ENCODE measurements around the gene DCAF16.
A peak's percentile ranks its signal among the peaks of the same experiment; 100 is the strongest.

Gene DCAF16

DNA sequence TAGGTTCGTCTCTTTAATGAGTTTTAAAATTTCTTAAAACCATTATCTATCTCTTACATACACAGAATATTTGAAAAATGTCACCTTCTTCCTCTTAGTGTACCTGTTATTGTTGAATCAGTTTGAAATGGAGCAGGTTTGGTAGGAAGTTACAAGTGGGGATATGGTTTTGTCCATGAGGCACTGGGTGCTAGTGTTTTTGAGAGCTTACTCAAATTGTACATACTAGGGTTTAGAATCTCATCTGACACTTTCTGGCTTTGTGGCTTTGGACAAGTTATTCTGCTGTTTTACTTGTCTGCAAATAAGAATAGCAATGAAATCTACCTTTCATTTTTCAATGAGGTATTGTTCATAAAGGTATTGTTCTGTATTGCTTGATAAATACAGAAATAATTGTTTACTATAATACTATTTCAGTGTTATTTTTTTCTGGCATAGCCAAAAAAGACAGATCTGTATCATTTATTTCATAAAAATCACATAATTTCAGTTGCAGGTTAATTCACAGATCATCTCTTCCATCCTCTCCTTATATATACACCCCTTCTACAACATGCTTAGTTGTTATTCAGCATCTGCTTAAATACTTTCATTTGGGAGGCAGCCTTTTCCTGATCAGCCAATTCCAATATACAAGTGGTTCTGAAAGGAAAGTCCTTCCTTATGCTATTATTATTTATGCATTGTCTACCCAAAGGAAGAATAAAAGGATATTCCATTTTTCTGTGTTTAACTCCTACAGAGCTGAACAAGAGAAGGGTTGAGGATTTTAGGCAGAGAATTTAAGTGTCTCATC lies 13.5 kb upstream of the DCAF16 start:
- POLR2A ChIA-PET (ENCODE audit: low non-redundant PET), result no interaction called here
- TF ChIP-seq, protein P1, sequence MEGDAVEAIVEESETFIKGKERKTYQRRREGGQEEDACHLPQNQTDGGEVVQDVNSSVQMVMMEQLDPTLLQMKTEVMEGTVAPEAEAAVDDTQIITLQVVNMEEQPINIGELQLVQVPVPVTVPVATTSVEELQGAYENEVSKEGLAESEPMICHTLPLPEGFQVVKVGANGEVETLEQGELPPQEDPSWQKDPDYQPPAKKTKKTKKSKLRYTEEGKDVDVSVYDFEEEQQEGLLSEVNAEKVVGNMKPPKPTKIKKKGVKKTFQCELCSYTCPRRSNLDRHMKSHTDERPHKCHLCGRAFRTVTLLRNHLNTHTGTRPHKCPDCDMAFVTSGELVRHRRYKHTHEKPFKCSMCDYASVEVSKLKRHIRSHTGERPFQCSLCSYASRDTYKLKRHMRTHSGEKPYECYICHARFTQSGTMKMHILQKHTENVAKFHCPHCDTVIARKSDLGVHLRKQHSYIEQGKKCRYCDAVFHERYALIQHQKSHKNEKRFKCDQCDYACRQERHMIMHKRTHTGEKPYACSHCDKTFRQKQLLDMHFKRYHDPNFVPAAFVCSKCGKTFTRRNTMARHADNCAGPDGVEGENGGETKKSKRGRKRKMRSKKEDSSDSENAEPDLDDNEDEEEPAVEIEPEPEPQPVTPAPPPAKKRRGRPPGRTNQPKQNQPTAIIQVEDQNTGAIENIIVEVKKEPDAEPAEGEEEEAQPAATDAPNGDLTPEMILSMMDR (conservative IDR thresholded peaks at IDR 0.05; ENCODE audit: low read depth), result no peak
- no peak for DNase-seq (ENCODE audit: low spot score)
- CTCF ChIA-PET, result no interaction called here
- no peak overlapping the region for H3K27ac ChIP-seq

DNA sequence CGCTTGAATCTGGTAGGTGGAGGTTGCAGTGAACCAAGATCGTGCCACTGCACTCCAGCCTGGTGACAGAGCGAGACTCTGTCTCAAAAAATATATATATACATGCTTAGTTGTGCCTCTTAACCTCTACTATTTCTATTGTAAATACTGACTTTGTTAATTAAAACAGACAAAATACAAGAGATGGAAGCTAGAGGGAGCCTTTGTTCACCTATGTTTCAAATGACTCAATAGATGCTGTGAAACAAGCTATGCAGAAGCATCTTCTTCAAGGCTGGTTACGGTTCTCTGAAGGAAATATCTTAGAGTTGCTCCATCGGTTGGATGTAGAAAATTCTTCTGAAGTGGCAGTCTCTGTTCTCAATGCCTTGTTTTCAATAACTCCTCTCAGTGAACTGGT lies 6.5 kb upstream of the DCAF16 start:
- DNase-seq (ENCODE audit: low spot score), result peak; percentile 4
- CTCF ChIA-PET, result interaction anchor here (0.6 to 1.0 kb wide), 5 partner anchors 54 to 550 kb away, joined by 3 to 5 read pairs (median 3); no protein-coding TSS in a partner anchor
- POLR2A ChIA-PET (ENCODE audit: low non-redundant PET), result interaction anchor here (0.7 kb wide), 1 partner anchor 15 kb away, joined by 3 read pairs; no protein-coding TSS in a partner anchor

DNA sequence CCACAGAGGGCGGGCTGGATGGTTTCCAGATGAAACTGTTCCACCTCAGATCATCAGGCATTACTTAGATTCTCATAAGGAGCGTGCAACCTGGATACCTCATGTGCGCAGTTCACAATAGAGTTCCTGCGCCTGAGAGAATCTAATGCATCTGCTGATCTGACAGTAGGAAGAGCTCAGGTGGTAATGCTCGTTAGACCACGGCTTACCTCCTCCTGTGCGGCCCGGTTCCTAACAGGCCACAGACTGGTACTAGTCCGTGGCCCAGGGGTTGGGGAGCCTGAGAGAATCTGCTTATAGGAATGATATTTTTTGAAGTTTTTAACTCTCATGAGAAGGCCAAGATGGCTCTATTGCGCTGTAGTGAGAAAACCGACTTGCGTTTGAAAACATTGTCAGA lies 5.6 kb upstream of the DCAF16 start:
- TF ChIP-seq, protein P1 (conservative IDR thresholded peaks at IDR 0.05; ENCODE audit: low read depth), result no peak
- no peak for DNase-seq (ENCODE audit: low spot score)
- CTCF ChIA-PET, result no interaction called here
- POLR2A ChIA-PET (ENCODE audit: low non-redundant PET), result no interaction called here
- H3K27ac ChIP-seq, result no peak overlapping the region

More for the DNA sequence above, 6.5 kb upstream of the DCAF16 start:
- H3K27ac ChIP-seq, result no peak overlapping the region
- TF ChIP-seq, protein P1 (conservative IDR thresholded peaks at IDR 0.05; ENCODE audit: low read depth), result peak; percentile 54

DNA sequence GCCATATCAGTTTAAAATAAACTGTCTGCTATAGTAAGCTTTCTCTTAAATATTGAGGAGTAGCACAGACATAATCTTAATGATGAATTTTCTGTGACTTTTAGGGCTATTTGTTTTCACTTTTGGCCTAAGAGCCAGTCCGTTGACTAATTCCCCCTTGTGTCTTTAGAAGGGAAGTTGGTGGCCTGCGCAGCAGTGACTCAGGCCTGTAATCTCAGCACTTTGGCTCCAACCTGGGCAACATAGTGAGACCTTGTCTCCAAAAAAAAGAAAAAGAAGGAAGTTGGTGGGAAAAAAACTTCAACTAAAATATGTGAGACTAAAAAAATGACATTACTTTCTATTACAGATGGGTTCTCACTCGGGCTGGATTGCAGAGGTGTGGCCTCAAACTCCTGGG lies 3.6 kb upstream of the DCAF16 start:
- no peak overlapping the region for H3K27ac ChIP-seq
- CTCF ChIA-PET, result no interaction called here
- TF ChIP-seq, protein P1 (conservative IDR thresholded peaks at IDR 0.05; ENCODE audit: low read depth), result no peak
- DNase-seq (ENCODE audit: low spot score), result no peak
- POLR2A ChIA-PET (ENCODE audit: low non-redundant PET), result no interaction called here

DNA sequence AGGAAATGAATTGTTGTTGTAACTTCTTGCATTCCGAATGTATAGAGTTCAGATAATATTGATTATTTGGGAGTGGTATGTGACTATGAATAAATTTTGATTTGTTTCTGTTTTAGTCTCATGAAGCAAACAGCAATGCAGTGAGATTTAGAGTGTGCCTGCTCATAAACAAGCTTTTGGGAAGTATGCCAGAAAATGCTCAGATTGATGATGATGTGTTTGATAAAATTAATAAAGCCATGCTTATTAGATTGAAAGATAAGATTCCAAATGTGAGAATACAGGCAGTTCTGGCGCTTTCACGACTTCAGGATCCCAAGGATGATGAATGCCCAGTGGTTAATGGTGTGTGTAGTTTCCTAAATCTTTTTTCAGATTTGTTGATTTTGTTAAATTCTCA lies 2.2 kb upstream of the DCAF16 start:
- ChIA-PET CTCF (interaction anchor here (0.6 kb wide), 1 partner anchor 222 kb away, joined by 5 read pairs; no protein-coding TSS in a partner anchor), POLR2A (ENCODE audit: low non-redundant PET) (no interaction called here)
- no peak for DNase-seq (ENCODE audit: low spot score)
- no peak overlapping the region for H3K27ac ChIP-seq
- TF ChIP-seq, protein P1 (conservative IDR thresholded peaks at IDR 0.05; ENCODE audit: low read depth), result no peak

DNA sequence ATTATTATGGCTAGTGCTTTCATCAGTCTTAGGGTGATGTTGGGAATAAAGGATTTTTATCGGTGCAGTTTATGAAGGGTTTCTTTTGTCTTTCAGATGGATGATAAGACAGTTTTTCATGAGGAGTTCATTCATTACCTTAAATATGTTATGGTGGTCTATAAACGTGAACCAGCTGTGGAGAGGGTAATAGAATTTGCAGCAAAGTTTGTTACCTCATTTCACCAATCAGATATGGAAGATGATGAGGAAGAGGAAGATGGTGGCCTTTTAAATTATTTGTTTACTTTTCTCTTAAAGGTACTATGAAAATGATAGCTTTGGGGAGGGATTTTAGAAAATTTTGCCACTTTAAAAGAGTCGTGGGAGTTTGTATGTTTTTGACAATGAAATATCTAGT lies 1.6 kb upstream of the DCAF16 start:
- TF ChIP-seq, protein P1 (conservative IDR thresholded peaks at IDR 0.05; ENCODE audit: low read depth), result no peak
- POLR2A ChIA-PET (ENCODE audit: low non-redundant PET), result no interaction called here
- no peak for DNase-seq (ENCODE audit: low spot score)
- no peak overlapping the region for H3K27ac ChIP-seq
- CTCF ChIA-PET, result interaction anchor here (0.6 kb wide), 1 partner anchor 221 kb away, joined by 5 read pairs; no protein-coding TSS in a partner anchor

All from RWPE1 (cell line).